Stimulated activated CD4-positive, alpha-beta T cell treated with anti-CD3 and anti-CD28 coated beads, Interleukin-1b, Interleukin-23, amount 100 ng/mL, for 24 hours (primary cell): Measurements from ENCODE around the gene CAMK2B.

Source experiments
- DNase-seq, 4 experiments: peaks; one replicate each; pipeline ENCODE4 v3.0.0-alpha.2; 2020; ENCODE audit warnings: low read depth in 4 of 4, low spot score in 1 of 4

CAMK2B gene

GRCh38 chr7:44232901-44233715 is 92.3 kb downstream of the CAMK2B start:
- DNase-seq: no peak

GRCh38 chr7:44232396-44232795 is 93.0 kb downstream of the CAMK2B start:
- no peak for DNase-seq

GRCh38 chr7:44231088-44231487 is 94.3 kb downstream of the CAMK2B start:
- no peak for DNase-seq

- DNase-seq: no peak
Measured at GRCh38 chr7:44230286-44230685, 95.1 kb downstream of the CAMK2B start.

GRCh38 chr7:44229546-44230105 is 95.8 kb downstream of the CAMK2B start:
- DNase-seq: no peak

- DNase-seq: no peak
Measured at GRCh38 chr7:44228571-44229350, 96.6 kb downstream of the CAMK2B start.

GRCh38 chr7:44227911-44228310 is 97.5 kb downstream of the CAMK2B start:
- DNase-seq: no peak

GRCh38 chr7:44226396-44226753 is 99.0 kb downstream of the CAMK2B start:
- no peak for DNase-seq

- DNase-seq: no peak
Measured at GRCh38 chr7:44225566-44226395, 99.6 kb downstream of the CAMK2B start.

GRCh38 chr7:44224974-44225565 is 100.3 kb downstream of the CAMK2B start:
- DNase-seq: no peak

- no peak for DNase-seq
Measured at GRCh38 chr7:44224080-44224973, 101.1 kb downstream of the CAMK2B start.

- no peak for DNase-seq
Measured at GRCh38 chr7:44223362-44224079, 101.9 kb downstream of the CAMK2B start.

- DNase-seq: no peak
Measured at GRCh38 chr7:44222776-44223261, 102.6 kb downstream of the CAMK2B start.

- DNase-seq: no peak
Measured at GRCh38 chr7:44222074-44222473, 103.3 kb downstream of the CAMK2B start.

- no peak for DNase-seq
Measured at GRCh38 chr7:44221231-44221791, 104.1 kb downstream of the CAMK2B start.

- no peak for DNase-seq
Measured at GRCh38 chr7:44220358-44221112, 104.9 kb downstream of the CAMK2B start.

- no peak for DNase-seq
Measured at GRCh38 chr7:44220046-44220357, 105.4 kb downstream of the CAMK2B start.

- DNase-seq: no peak
Measured at GRCh38 chr7:44219371-44220045, 105.9 kb downstream of the CAMK2B start.
